GM21390 (cell line): ENCODE measurements around the gene CTAG1A.
"Not testable (repeated sequence)": the region's sequence is repeated elsewhere in the genome, so short reads cannot be mapped to it uniquely, and the experiment has no call there.

ENCODE experiments used
- ATAC-seq: cut with Tn5 transposase; IDR thresholded peaks from one replicate; pipeline ENCODE4 v1.9.1; 2021; ENCODE audit not compliant: unreplicated experiment

Gene CTAG1A

GRCh38 chrX:154570361-154570760 is 14.6 kb upstream of the CTAG1A start:
- ATAC-seq, result not testable (repeated sequence)

GRCh38 chrX:154573061-154573460 is 11.9 kb upstream of the CTAG1A start:
- not testable (repeated sequence) for ATAC-seq

GRCh38 chrX:154575076-154575475 is 9.9 kb upstream of the CTAG1A start:
- ATAC-seq, result not testable (repeated sequence)

GRCh38 chrX:154582994-154583393 is 1.9 kb upstream of the CTAG1A start:
- not testable (repeated sequence) for ATAC-seq

GRCh38 chrX:154590415-154590814 is 5.5 kb downstream of the CTAG1A start:
- not testable (repeated sequence) for ATAC-seq

GRCh38 chrX:154592505-154592904 is 7.6 kb downstream of the CTAG1A start:
- ATAC-seq, result no peak

GRCh38 chrX:154593201-154593600 is 8.3 kb downstream of the CTAG1A start:
- no peak for ATAC-seq

- no peak for ATAC-seq
These were observed 9.6 kb downstream of the CTAG1A start for GRCh38 chrX:154594491-154594890.

GRCh38 chrX:154595559-154596249 is 10.8 kb downstream of the CTAG1A start:
- ATAC-seq, result no peak

GRCh38 chrX:154596290-154596929 is 11.5 kb downstream of the CTAG1A start:
- no peak for ATAC-seq

- ATAC-seq, result no peak
These were observed 12.3 kb downstream of the CTAG1A start for GRCh38 chrX:154597221-154597620.

GRCh38 chrX:154598656-154599055 is 13.7 kb downstream of the CTAG1A start:
- no peak for ATAC-seq

GRCh38 chrX:154599531-154599930 is 14.6 kb downstream of the CTAG1A start:
- ATAC-seq, result no peak

GRCh38 chrX:154600759-154601374 is 15.9 kb downstream of the CTAG1A start:
- ATAC-seq, result no peak

- no peak for ATAC-seq
These were observed 17.3 kb downstream of the CTAG1A start for GRCh38 chrX:154602226-154602625.

GRCh38 chrX:154602766-154603437 is 18.0 kb downstream of the CTAG1A start:
- no peak for ATAC-seq

GRCh38 chrX:154603438-154604430 is 18.8 kb downstream of the CTAG1A start:
- no peak for ATAC-seq

GRCh38 chrX:154605566-154605965 is 20.6 kb downstream of the CTAG1A start:
- no peak for ATAC-seq

- no peak for ATAC-seq
These were observed 22.4 kb downstream of the CTAG1A start for GRCh38 chrX:154607370-154607769.

GRCh38 chrX:154607976-154608375 is 23.0 kb downstream of the CTAG1A start:
- not testable (repeated sequence) for ATAC-seq
